Rectal smooth muscle tissue (tissue), 1 donor: ENCODE measurements around the gene GADD45B.

Source experiments
- H3K27ac ChIP-seq: one replicate; pipeline ENCODE4 v1.7.0; 2013; ENCODE audit warnings: low read depth, low read length, inconsistent platforms
- H3K27me3 ChIP-seq: one replicate; pipeline ENCODE4 v1.7.0; 2013; ENCODE audit warnings: low read length; ENCODE audit not compliant: control insufficient read depth, insufficient read depth
- H3K36me3 ChIP-seq: one replicate; pipeline ENCODE4 v1.7.0; 2013; ENCODE audit warnings: low read length; ENCODE audit not compliant: control insufficient read depth, insufficient read depth
- H3K4me1 ChIP-seq: one replicate; pipeline ENCODE4 v1.7.0; 2013; ENCODE audit warnings: low read length; ENCODE audit not compliant: control insufficient read depth, insufficient read depth
- H3K4me3 ChIP-seq: one replicate; pipeline ENCODE4 v1.7.0; 2013; ENCODE audit warnings: low read length
- H3K9ac ChIP-seq: one replicate; pipeline ENCODE4 v1.7.0; 2013; ENCODE audit warnings: low read length

The GADD45B gene

DNA sequence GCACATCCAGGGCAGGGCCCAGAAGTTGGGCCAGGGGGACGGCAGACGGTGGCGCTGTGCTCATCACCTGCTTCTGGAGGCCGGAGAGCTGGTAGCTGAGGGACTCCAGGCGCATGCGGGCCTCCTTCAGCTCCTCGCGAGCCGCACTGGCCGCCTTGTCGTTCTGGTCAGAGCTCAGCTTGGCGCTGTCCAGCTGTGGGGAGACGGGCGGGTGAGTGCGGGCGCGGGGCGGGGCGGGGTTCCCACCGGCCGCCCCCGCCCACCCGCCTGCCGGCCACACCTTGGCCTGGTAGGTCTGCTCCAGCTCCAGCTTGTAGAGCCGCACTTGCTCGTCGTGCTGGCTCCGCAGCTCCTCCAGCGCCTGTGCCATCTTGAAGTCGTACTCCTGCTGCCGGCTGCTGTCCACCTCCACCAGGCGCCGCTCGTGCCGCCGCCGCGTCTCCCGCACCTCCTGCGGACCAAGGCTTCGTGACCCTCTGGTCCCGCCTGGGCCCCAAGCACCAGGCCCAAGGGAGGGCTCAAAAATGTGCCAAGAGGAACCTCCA, 41.1 kb upstream of the GADD45B start:
- Histone ChIP-seq H3K36me3 (peaks cover 9% of the 10 kb centered on the region), H3K4me3 (no peak overlapping the region), H3K27ac (no peak overlapping the region), H3K27me3 (no peaks in the 10 kb centered on the region), H3K4me1 (no peaks in the 10 kb centered on the region), H3K9ac (no peak overlapping the region)

DNA sequence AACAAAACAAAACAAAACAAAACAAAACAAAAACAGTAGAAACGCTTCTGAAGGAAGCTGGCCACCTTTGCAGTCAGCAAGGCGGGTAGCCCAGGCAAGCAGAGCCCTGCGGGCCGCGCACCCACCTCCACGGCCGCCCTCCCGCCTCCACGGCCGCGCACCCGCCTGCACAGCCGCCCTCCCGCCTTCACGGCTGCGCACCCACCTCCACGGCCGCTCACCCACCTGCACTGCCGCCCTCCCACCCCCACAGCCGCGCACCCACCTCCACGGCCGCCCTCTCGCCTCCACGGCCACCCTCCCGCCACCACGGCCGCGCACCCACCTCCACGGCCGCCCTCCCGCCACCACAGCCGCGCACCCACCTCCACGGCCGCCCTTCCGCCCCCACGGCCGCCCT, 39.5 kb upstream of the GADD45B start:
- Histone ChIP-seq H3K27ac (no peak overlapping the region), H3K27me3 (no peaks in the 10 kb centered on the region), H3K4me3 (no peak overlapping the region), H3K9ac (no peak overlapping the region), H3K4me1 (no peaks in the 10 kb centered on the region), H3K36me3 (peaks cover 2% of the 10 kb centered on the region)

DNA sequence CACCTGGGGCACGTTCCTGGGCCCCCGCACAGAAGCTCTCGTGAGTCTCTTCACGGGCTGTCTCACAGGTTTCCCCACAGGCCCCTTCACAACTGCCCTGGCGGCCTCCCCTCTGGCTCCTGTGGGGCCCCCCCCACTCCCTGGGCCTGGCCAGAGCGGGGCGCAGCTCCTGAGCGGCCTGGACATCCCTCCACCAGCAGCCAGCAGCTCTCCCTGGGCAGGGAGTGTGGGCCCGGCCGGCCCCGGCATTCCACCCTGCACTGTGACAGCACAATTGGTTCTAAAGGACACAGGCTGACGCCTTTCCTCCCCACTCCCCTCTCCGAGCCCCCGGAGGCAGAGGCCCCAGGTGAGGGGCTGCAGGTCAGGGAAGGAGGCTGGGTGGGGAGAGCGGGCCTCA, 39.0 kb upstream of the GADD45B start:
- Histone ChIP-seq H3K36me3 (no peaks in the 10 kb centered on the region), H3K27ac (no peak overlapping the region), H3K27me3 (no peaks in the 10 kb centered on the region), H3K4me1 (no peaks in the 10 kb centered on the region), H3K9ac (no peak overlapping the region), H3K4me3 (no peak overlapping the region)

DNA sequence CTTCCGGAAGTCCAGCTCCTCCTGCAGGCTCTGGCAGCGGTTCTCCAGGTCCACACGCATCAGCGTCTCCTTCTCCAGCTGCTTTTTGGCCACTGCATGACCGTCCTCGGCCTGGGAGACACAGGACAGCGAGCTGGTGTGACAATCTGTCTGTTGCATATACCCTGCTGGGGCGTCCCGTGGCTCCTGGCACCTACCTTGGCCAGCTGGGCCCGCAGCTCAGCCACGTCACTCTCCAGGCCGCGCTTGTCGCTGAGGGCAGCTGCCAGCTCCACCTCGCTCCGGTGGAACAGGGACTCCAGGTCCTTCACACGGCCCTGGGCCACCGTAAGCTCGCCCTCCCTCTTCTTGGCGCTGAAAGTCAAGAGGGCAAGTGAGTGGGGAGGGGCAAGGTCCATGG, 37.7 kb upstream of the GADD45B start:
- no peaks in the 10 kb centered on the region for H3K4me1 ChIP-seq
- no peak overlapping the region for H3K27ac ChIP-seq
- H3K9ac ChIP-seq, result no peak overlapping the region
- H3K36me3 ChIP-seq, result no peaks in the 10 kb centered on the region
- H3K27me3 ChIP-seq, result no peaks in the 10 kb centered on the region
- H3K4me3 ChIP-seq, result no peak overlapping the region

DNA sequence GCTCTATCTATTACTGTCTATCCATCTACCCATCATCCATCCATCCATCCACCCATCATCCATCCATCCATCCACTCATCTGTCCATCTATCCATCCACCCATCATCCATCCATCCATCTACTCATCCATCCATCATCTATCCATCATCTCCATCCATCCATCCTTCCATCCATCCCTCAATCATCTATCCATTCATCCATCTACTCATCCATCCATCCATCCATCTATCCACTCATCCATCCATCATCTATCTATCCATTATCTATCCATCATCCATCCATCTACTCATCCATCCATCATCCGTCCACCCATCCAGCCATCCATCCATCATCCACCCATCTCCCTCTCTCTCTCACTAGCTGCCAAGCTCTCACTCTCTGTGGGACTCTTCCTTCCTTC, 35.4 kb upstream of the GADD45B start:
- Histone ChIP-seq H3K36me3 (no peaks in the 10 kb centered on the region), H3K27ac (no peak overlapping the region), H3K4me1 (no peaks in the 10 kb centered on the region), H3K27me3 (no peaks in the 10 kb centered on the region), H3K4me3 (no peak overlapping the region), H3K9ac (no peak overlapping the region)

DNA sequence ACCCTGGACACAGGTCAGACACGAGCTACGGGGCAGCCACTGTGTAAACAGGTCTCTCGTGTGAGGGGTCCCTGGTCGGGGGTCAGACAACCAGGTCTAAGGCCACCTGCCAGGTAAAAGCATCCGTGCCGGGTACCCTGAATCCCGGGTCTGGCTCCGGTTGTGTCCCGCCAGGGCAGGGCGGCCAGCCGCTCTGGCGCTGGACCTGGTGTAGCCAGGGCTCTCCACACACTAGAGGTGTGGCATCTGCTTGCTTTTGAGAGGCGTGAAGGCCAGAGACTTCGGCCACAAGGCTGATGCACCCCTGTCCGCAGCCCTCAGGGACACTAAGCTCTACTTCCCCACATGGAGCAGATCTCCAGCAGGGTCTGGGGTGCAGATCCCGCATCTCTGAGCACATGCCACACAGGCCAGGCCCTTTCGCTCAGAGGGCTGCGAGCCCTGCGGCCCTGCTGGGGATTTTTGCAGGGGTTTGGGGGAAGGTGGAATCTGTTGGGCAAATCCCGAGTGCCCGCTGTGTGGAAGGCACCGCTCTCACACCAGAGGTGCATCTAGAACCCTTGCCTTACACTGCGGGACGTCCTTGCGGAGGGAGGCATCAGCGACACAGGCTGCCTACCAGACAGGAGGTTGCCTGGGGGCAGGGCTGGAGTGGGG, 34.7 kb upstream of the GADD45B start:
- Histone ChIP-seq H3K9ac (no peak overlapping the region), H3K27me3 (no peaks in the 10 kb centered on the region), H3K27ac (no peak overlapping the region), H3K4me1 (no peaks in the 10 kb centered on the region), H3K4me3 (no peak overlapping the region), H3K36me3 (no peaks in the 10 kb centered on the region)

DNA sequence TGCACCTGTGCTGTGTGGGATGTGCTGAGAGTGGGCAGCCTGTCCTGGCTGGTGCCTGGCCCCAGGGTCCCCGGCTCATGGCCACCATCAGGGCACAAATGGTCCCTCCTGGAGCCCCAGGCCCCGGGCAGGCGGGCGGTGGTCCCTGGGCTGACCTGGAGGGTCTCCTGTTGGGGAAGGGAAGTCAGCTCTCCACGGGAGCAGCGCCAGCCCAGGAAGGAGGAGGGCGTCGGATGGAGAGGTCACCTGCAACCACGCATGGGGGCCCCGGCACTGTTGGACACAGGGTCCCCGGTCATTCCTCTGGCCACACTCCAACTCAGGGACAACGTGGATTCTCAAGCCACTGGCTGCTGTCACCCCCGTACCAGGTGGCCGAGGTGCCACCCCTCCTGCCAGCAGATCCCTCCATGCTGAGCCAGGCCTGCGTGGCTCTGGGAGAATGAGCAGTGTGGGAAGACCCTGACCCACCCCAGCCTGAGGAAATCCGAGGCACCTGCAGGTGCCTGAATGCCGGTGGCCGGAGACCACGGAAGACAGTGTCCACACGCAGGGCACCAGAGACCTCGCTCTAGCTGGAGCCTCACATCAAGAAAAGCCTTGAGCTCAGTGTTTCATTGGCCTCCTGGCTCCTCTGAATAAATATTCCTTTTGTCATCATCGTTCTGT, 32.7 kb upstream of the GADD45B start:
- H3K4me3 ChIP-seq, result no peak overlapping the region
- no peaks in the 10 kb centered on the region for H3K4me1 ChIP-seq
- no peak overlapping the region for H3K27ac ChIP-seq
- H3K27me3 ChIP-seq, result no peaks in the 10 kb centered on the region
- no peaks in the 10 kb centered on the region for H3K36me3 ChIP-seq
- no peak overlapping the region for H3K9ac ChIP-seq

DNA sequence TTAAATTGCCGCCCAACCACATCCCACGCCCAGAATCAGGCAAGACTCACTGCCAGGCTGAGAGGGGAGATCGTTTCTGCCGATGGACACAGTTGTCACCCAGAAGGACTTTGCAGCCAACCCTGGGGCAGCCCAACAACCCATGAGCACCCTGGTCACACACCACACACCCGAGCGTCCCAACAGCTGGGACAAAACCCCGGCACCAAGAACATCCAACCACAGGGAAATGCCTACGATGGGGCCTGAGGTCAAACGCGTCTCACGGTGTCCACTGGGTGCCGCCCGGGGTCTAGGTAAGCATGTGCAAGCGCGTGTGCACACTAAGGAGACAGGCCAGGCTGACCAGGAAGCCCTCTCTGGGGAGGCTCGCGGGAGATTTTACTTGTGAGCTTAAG, 32.1 kb upstream of the GADD45B start:
- H3K4me1 ChIP-seq, result no peaks in the 10 kb centered on the region
- H3K36me3 ChIP-seq, result no peaks in the 10 kb centered on the region
- no peak overlapping the region for H3K4me3 ChIP-seq
- no peak overlapping the region for H3K9ac ChIP-seq
- H3K27ac ChIP-seq, result no peak overlapping the region
- no peaks in the 10 kb centered on the region for H3K27me3 ChIP-seq

DNA sequence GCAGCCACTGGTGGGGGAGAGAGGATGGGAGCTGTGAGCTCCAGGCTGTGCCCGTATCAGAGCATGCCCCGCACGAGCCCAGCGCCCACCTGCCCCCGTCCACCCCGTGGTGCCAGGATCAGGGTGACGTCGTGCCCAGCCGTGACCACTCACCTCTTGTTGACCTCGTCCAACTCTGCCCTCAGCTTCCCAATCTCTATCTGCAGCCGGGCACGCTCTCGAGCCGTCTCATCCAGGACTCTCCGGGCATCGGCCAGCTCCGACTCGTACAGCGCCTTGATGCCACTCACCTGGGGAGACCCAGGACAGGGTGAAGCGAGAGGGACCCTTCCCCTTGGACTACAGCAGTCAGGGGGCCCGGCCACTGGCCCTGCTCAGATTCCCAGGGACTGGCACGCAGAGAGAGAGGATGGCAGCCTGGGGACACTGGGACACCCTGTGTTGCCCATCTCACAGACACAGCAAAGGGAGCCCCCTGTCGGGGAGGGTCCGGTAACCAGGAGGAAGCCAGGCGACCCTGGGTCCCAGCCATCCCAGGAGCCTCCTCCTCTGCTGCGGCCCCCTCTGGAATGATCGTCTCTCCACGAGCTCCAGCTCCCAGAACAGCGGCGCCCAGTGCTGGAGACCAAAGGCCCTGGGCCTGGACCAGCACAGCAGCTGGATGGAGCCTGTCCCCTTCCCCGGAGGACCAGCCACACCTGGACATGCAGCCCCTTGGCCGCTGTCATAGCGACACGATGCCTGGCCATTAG, 31.5 kb upstream of the GADD45B start:
- Histone ChIP-seq H3K36me3 (no peaks in the 10 kb centered on the region), H3K4me1 (no peaks in the 10 kb centered on the region), H3K9ac (no peak overlapping the region), H3K27ac (no peak overlapping the region), H3K4me3 (no peak overlapping the region), H3K27me3 (no peaks in the 10 kb centered on the region)

DNA sequence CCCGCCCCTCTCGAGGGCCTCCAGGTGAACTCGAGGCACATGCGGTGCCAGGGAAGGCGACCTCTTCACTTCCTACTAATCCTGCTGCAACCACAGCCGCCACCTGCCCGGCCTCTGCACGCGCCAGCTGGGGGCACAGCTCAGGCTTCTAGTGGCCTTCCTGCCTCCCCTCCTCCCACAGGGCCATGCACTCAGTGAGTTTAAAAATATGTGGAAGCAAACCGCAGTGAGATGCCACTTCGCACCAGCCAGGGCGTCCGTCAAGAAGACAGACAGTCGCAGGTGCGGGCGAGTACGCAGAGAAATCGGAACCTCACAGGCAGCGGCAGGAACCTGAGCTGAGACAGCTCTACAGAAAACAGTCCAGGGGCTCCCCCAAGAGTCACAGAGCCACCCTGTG, 29.5 kb upstream of the GADD45B start:
- no peaks in the 10 kb centered on the region for H3K36me3 ChIP-seq
- no peaks in the 10 kb centered on the region for H3K27me3 ChIP-seq
- H3K9ac ChIP-seq, result no peak overlapping the region
- H3K4me1 ChIP-seq, result no peaks in the 10 kb centered on the region
- H3K27ac ChIP-seq, result no peak overlapping the region
- no peak overlapping the region for H3K4me3 ChIP-seq

DNA sequence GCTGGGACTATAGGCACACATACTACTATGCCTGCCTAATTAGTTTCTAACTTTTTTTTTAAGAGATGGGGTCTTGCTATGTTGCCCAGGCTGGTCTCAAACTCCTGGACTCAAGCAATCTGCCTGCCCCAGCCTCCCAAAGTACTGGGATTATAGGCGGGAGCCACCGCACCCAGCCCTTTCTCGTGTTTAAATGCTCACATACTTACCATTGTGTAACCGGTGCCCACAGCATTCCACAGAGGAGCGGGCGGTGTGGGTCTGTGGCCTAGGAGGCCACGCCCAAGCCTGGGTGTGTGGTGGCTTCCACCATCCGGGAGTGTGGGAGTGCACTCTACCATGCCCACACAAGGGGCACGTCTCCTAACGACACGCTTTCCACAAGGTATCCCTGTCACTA, 26.9 kb upstream of the GADD45B start:
- H3K4me1 ChIP-seq, result no peaks in the 10 kb centered on the region
- no peak overlapping the region for H3K4me3 ChIP-seq
- H3K36me3 ChIP-seq, result no peaks in the 10 kb centered on the region
- H3K27ac ChIP-seq, result no peak overlapping the region
- no peaks in the 10 kb centered on the region for H3K27me3 ChIP-seq
- H3K9ac ChIP-seq, result no peak overlapping the region

DNA sequence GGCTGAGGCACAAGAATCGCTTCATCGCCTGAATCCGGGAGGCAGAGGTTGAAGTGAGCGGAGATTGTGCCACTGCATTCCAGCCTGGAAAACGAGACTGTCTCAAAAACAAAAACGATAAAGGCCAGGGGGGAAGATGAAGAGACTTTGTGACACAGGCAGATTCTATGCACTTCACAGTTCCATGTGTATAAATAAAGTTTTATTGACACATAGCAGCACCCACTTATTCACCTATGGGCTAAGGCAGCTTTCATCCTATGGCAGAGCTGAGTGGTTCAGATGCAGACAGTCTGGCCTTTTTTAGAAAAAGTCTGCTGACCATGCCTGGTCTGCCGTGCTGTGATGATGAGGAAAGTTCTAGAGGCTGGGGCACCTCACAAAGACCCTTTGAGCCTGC, 24.8 kb upstream of the GADD45B start:
- no peak overlapping the region for H3K27ac ChIP-seq
- H3K9ac ChIP-seq, result no peak overlapping the region
- H3K27me3 ChIP-seq, result no peaks in the 10 kb centered on the region
- no peak overlapping the region for H3K4me3 ChIP-seq
- no peaks in the 10 kb centered on the region for H3K4me1 ChIP-seq
- no peaks in the 10 kb centered on the region for H3K36me3 ChIP-seq
